Stimulated activated effector memory CD8-positive, alpha-beta T cell treated with anti-CD3 and anti-CD28 coated beads, Interleukin-12 subunit alpha, Interleukin-12 subunit beta, amount 100 ng/mL, for 72 hours (primary cell): ENCODE data around the gene FPR2.
A peak's percentile ranks its signal among the peaks of the same experiment; 100 is the strongest.
"Not testable (repeated sequence)": the region's sequence is repeated elsewhere in the genome, so short reads cannot be mapped to it uniquely, and the experiment has no call there.

ENCODE experiments used
- ATAC-seq: fragments of 150-1000 bp; cut with Tn5 transposase; 2 replicates; pipeline ENCODE4 v1.10.0; 2021
- DNase-seq, 2 donors: peaks; one replicate each; pipeline ENCODE4 v3.0.0; 2021 to 2022; ENCODE audit warnings: low spot score in 2 of 2
- H3K27ac Mint-ChIP-seq: one replicate; pipeline ENCODE4 v1.8.0; 2022; ENCODE audit warnings: mild to moderate bottlenecking, mixed read lengths
- H3K36me3 Mint-ChIP-seq: one replicate; pipeline ENCODE4 v1.8.0; 2022; ENCODE audit warnings: mild to moderate bottlenecking, mixed read lengths
- H3K4me1 Mint-ChIP-seq: one replicate; pipeline ENCODE4 v1.8.0; 2022; ENCODE audit warnings: mixed read lengths
- H3K4me3 Mint-ChIP-seq: one replicate; pipeline ENCODE4 v1.8.0; 2022; ENCODE audit warnings: mild to moderate bottlenecking, mixed read lengths
- H3K9me3 Mint-ChIP-seq: one replicate; pipeline ENCODE4 v1.8.0; 2022; ENCODE audit warnings: mixed read lengths

FPR2 gene

GRCh38 chr19:51733742-51734522, 27.0 kb upstream of the FPR2 start:
- Mint-ChIP-seq H3K4me1 (no peaks in the 10 kb centered on the region), H3K4me3 (no peak overlapping the region), H3K9me3 (peaks cover 5% of the 10 kb centered on the region), H3K27ac (no peak overlapping the region), H3K36me3 (no peaks in the 10 kb centered on the region)
- no peak for DNase-seq
- ATAC-seq, result no peak

- peaks cover 1% of the 10 kb centered on the region for H3K9me3 Mint-ChIP-seq
- DNase-seq, result no peak
- peak; percentile 36 for ATAC-seq
- H3K27ac Mint-ChIP-seq, result no peak overlapping the region
- no peaks in the 10 kb centered on the region for H3K36me3 Mint-ChIP-seq
- no peak overlapping the region for H3K4me3 Mint-ChIP-seq
- no peaks in the 10 kb centered on the region for H3K4me1 Mint-ChIP-seq
These were observed 25.1 kb upstream of the FPR2 start for GRCh38 chr19:51735759-51736449.

- H3K27ac Mint-ChIP-seq, result no peak overlapping the region
- no peak for ATAC-seq
- H3K36me3 Mint-ChIP-seq, result no peaks in the 10 kb centered on the region
- no peaks in the 10 kb centered on the region for H3K4me1 Mint-ChIP-seq
- DNase-seq, result no peak
- no peak overlapping the region for H3K4me3 Mint-ChIP-seq
- H3K9me3 Mint-ChIP-seq, result no peaks in the 10 kb centered on the region
These were observed 23.6 kb upstream of the FPR2 start for GRCh38 chr19:51737389-51737788.

- no peak overlapping the region for H3K27ac Mint-ChIP-seq
- no peaks in the 10 kb centered on the region for H3K36me3 Mint-ChIP-seq
- H3K9me3 Mint-ChIP-seq, result no peaks in the 10 kb centered on the region
- H3K4me1 Mint-ChIP-seq, result no peaks in the 10 kb centered on the region
- DNase-seq, result no peak
- ATAC-seq, result no peak
- H3K4me3 Mint-ChIP-seq, result no peak overlapping the region
These were observed 23.1 kb upstream of the FPR2 start for GRCh38 chr19:51737924-51738323.

GRCh38 chr19:51738523-51738922, 22.5 kb upstream of the FPR2 start:
- not testable (repeated sequence) for H3K36me3 Mint-ChIP-seq, H3K4me3 Mint-ChIP-seq, H3K4me1 Mint-ChIP-seq, H3K9me3 Mint-ChIP-seq, ATAC-seq, DNase-seq, H3K27ac Mint-ChIP-seq

GRCh38 chr19:51739466-51740213, 21.3 kb upstream of the FPR2 start:
- H3K4me3 Mint-ChIP-seq, result no peak overlapping the region
- no peak for DNase-seq

GRCh38 chr19:51740356-51740755, 20.6 kb upstream of the FPR2 start:
- Mint-ChIP-seq H3K4me3 (no peak overlapping the region), H3K27ac (no peak overlapping the region), H3K9me3 (peaks cover 1% of the 10 kb centered on the region), H3K4me1 (no peaks in the 10 kb centered on the region), H3K36me3 (no peaks in the 10 kb centered on the region)
- no peak for ATAC-seq
- no peak for DNase-seq

More at GRCh38 chr19:51739466-51740213, 21.3 kb upstream of the FPR2 start:
- Mint-ChIP-seq H3K9me3 (no peaks in the 10 kb centered on the region), H3K27ac (no peak overlapping the region), H3K36me3 (no peaks in the 10 kb centered on the region), H3K4me1 (no peaks in the 10 kb centered on the region)
- ATAC-seq, result no peak

GRCh38 chr19:51742789-51743188, 18.2 kb upstream of the FPR2 start:
- DNase-seq (no peak), ATAC-seq (no peak)
- Mint-ChIP-seq H3K4me3 (no peak overlapping the region), H3K36me3 (no peaks in the 10 kb centered on the region), H3K9me3 (peaks cover 3% of the 10 kb centered on the region), H3K4me1 (no peaks in the 10 kb centered on the region), H3K27ac (no peak overlapping the region)

- peaks cover 6% of the 10 kb centered on the region for H3K9me3 Mint-ChIP-seq
- no peak overlapping the region for H3K4me3 Mint-ChIP-seq
- no peak for ATAC-seq
- no peaks in the 10 kb centered on the region for H3K36me3 Mint-ChIP-seq
- DNase-seq, result no peak
- H3K27ac Mint-ChIP-seq, result no peak overlapping the region
- no peaks in the 10 kb centered on the region for H3K4me1 Mint-ChIP-seq
These were observed 17.6 kb upstream of the FPR2 start for GRCh38 chr19:51743405-51743804.

- DNase-seq (no peak), ATAC-seq (no peak)
- Mint-ChIP-seq H3K36me3 (no peaks in the 10 kb centered on the region), H3K9me3 (peaks cover 13% of the 10 kb centered on the region), H3K4me1 (no peaks in the 10 kb centered on the region), H3K27ac (no peak overlapping the region), H3K4me3 (no peak overlapping the region)
These were observed 14.2 kb upstream of the FPR2 start for GRCh38 chr19:51746731-51747130.

- DNase-seq, result no peak
These were observed 11.0 kb upstream of the FPR2 start for GRCh38 chr19:51749979-51750378.

GRCh38 chr19:51750400-51751094, 10.4 kb upstream of the FPR2 start:
- Mint-ChIP-seq H3K27ac (no peak overlapping the region), H3K4me3 (no peak overlapping the region), H3K36me3 (no peaks in the 10 kb centered on the region), H3K4me1 (no peaks in the 10 kb centered on the region), H3K9me3 (peaks cover 13% of the 10 kb centered on the region)
- no peak for ATAC-seq
- no peak for DNase-seq

More at GRCh38 chr19:51749979-51750378, 11.0 kb upstream of the FPR2 start:
- no peak overlapping the region for H3K4me3 Mint-ChIP-seq
- peaks cover 16% of the 10 kb centered on the region for H3K9me3 Mint-ChIP-seq
- H3K4me1 Mint-ChIP-seq, result no peaks in the 10 kb centered on the region
- H3K27ac Mint-ChIP-seq, result no peak overlapping the region
- ATAC-seq, result no peak
- no peaks in the 10 kb centered on the region for H3K36me3 Mint-ChIP-seq

- H3K9me3 Mint-ChIP-seq, result peaks cover 15% of the 10 kb centered on the region
- H3K4me3 Mint-ChIP-seq, result no peak within 1 kb of the TSS
- DNase-seq, result no peak
- ATAC-seq, result no peak
- H3K36me3 Mint-ChIP-seq, result no peaks in the 10 kb centered on the region
- no peak within 1 kb of the TSS for H3K27ac Mint-ChIP-seq
- no peaks in the 10 kb centered on the region for H3K4me1 Mint-ChIP-seq
These were observed 9.3 kb upstream of the FPR2 start, which contains the start of gene FPR1 for GRCh38 chr19:51751655-51752054. FPR1 (minus strand) TSS chr19:51751878; CDS start chr19:51746994, 4,884 bp downstream.

- DNase-seq, result no peak
- H3K27ac Mint-ChIP-seq, result no peak overlapping the region
- no peaks in the 10 kb centered on the region for H3K36me3 Mint-ChIP-seq
- no peaks in the 10 kb centered on the region for H3K4me1 Mint-ChIP-seq
- no peak overlapping the region for H3K4me3 Mint-ChIP-seq
- no peak for ATAC-seq
- peaks cover 14% of the 10 kb centered on the region for H3K9me3 Mint-ChIP-seq
These were observed 6.9 kb upstream of the FPR2 start for GRCh38 chr19:51754109-51754508.

- no peak overlapping the region for H3K4me3 Mint-ChIP-seq
- no peak for ATAC-seq
These were observed 6.2 kb upstream of the FPR2 start for GRCh38 chr19:51754770-51755169.

More at GRCh38 chr19:51754770-51755169, 6.2 kb upstream of the FPR2 start:
- Mint-ChIP-seq H3K4me1 (no peaks in the 10 kb centered on the region), H3K9me3 (peaks cover 13% of the 10 kb centered on the region), H3K27ac (no peak overlapping the region), H3K36me3 (no peaks in the 10 kb centered on the region)
- no peak for DNase-seq
